Stomach (tissue), 9 donors: ENCODE results near the gene RO60. TPM values are rescaled to one million over a fixed set of nuclear protein-coding genes. Genes with fewer than 3 reads are reported as not detected.

ENCODE experiments used
- DNase-seq, 2 donors: peaks; one replicate each; pipeline versions ENCODE4 v3.0.0 to v3.0.0-alpha.2; 2013 to 2019
- H3K27ac ChIP-seq, 5 donors: fragments of 200-600 bp in 4 of 5; sonication (generic) in 4 of 5; one replicate each; pipeline ENCODE4 v1.5.1; 2013 to 2019; ENCODE audit warnings: mild to moderate bottlenecking in 1 of 5, moderate library complexity in 1 of 5
- H3K27me3 ChIP-seq, 3 donors: fragments of 200-600 bp; sonication (generic); one replicate each; pipeline ENCODE4 v1.5.1; 2017 to 2019; ENCODE audit warnings: mixed run types in 1 of 3
- H3K36me3 ChIP-seq, 4 donors: fragments of 200-600 bp; sonication (generic); 1 replicate in 3 of 4; 2 replicates in 1 of 4; pipeline ENCODE4 v1.5.1; 2016 to 2019
- H3K4me1 ChIP-seq, 4 donors: fragments of 200-600 bp; sonication (generic); one replicate each; pipeline ENCODE4 v1.5.1; 2016 to 2019
- H3K4me3 ChIP-seq, 4 donors: fragments of 200-600 bp; sonication (generic) in 3 of 4; one replicate each; pipeline ENCODE4 v1.5.1; 2016 to 2019; ENCODE audit warnings: mild to moderate bottlenecking in 1 of 4
- H3K9me3 ChIP-seq, 4 donors: fragments of 200-600 bp; sonication (generic); one replicate each; pipeline ENCODE4 v1.5.1; 2016 to 2019
- EP300 ChIP-seq: sonication (generic); formaldehyde crosslinking; IDR thresholded peaks from one replicate; pipeline ENCODE4 v1.6.1; 2017; ENCODE audit warnings: antibody characterized with exemption
- POLR2A ChIP-seq, 4 donors: fragments of 450-650 bp; IDR thresholded peaks; one replicate each; pipeline ENCODE4 v1.6.1; 2016; ENCODE audit warnings: antibody characterized with exemption in 4 of 4, control low read depth in 2 of 4, mild to moderate bottlenecking in 1 of 4, moderate library complexity in 1 of 4
- POLR2AphosphoS5 ChIP-seq, 3 donors: sonication (generic); formaldehyde crosslinking; IDR thresholded peaks; one replicate each; pipeline ENCODE4 v1.6.1; 2016; ENCODE audit warnings: antibody characterized with exemption in 3 of 3
- WGBS, 5 donors: extraction: QIAGEN DNeasy Blood & Tissue Kit in 3 of 5; methylation state at CpG; one replicate each; pipeline versions ENCODE4 v1.1.5 to v1.1.7; 2013 to 2018; 5-methylcytosine and 5-hydroxymethylcytosine counted together
- intact Hi-C: fragments of 100-400 bp; cut with DNase I; formaldehyde crosslinking; loops from one replicate; pipeline ENCODE4 v1.15.1; 2023; ENCODE audit warnings: low total_unique reads
- polyA plus RNA-seq, 3 donors: library from polyadenylated mRNA; stranded (reverse); fragments of 200-250 nt; gene quantifications; one replicate each; pipeline ENCODE4 v1.2.3, GENCODE V29; 2013
- small RNA-seq, 4 donors: library from RNA; depleted of rRNA; stranded (forward); fragments of <200 nt; gene quantifications; one replicate each; pipeline ENCODE3, GENCODE V24; 2016
- total RNA-seq, 5 donors: library from RNA; depleted of rRNA; stranded (reverse); fragments of >200 nt; gene quantifications; one replicate each; pipeline versions ENCODE4 v1.1.0 to v1.2.3, GENCODE V29; 2014 to 2016
- TF ChIP-seq, protein P1 (sequence below), 7 experiments: fragments of 450-650 bp in 4 of 7; fragments of 200-600 bp in 3 of 7; sonication (generic) in 3 of 7; IDR thresholded peaks; one replicate each; pipeline ENCODE4 v1.5.1; 2016 to 2019; ENCODE audit warnings: antibody characterized with exemption in 7 of 7, control low read depth in 2 of 7, mild to moderate bottlenecking in 1 of 7
- donor health status: healthy with polysubstance abuse.
- donor health status: Bipolar disorder and iron deficiency.
- donor health status: healthy.

RO60 gene
- total and polyA plus RNA-seq, 8 donors, result 2.6 to 155 (median 42.5) TPM

DNA sequence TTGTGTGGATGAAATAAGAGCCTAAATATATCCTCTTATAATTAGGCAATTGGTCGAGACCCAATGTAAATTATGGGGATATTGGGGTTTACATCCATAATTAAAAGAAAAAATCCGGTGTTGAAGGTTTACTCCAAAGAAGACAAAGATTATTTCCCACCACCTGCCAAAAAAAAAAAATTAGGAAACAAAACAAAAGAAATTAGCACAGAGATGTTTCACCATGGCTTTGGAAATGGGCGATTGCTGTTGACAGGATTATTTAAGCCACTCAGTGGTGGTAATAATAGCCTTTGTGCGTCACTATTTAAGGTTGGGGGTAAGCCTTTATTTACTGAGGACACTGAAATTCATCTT, 46.4 kb downstream of the RO60 start:
- intact Hi-C loops, result loop anchor here (10.0 kb wide), 1 partner anchor 51 kb away; the partner anchor contains the start of genes RO60 and UCHL5
- peak in 1 of 2 donors; percentile 6 for DNase-seq
- TF ChIP-seq POLR2AphosphoS5 (IDR thresholded peaks at IDR 0.05) (no peak), POLR2A (IDR thresholded peaks at IDR 0.05) (no peak), EP300 (no peak)
- TF ChIP-seq, protein P1, sequence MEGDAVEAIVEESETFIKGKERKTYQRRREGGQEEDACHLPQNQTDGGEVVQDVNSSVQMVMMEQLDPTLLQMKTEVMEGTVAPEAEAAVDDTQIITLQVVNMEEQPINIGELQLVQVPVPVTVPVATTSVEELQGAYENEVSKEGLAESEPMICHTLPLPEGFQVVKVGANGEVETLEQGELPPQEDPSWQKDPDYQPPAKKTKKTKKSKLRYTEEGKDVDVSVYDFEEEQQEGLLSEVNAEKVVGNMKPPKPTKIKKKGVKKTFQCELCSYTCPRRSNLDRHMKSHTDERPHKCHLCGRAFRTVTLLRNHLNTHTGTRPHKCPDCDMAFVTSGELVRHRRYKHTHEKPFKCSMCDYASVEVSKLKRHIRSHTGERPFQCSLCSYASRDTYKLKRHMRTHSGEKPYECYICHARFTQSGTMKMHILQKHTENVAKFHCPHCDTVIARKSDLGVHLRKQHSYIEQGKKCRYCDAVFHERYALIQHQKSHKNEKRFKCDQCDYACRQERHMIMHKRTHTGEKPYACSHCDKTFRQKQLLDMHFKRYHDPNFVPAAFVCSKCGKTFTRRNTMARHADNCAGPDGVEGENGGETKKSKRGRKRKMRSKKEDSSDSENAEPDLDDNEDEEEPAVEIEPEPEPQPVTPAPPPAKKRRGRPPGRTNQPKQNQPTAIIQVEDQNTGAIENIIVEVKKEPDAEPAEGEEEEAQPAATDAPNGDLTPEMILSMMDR (IDR thresholded peaks at IDR 0.05), result no peak
- H3K36me3 ChIP-seq, result peaks cover 0 to 1% (median 0%) of the 10 kb centered on the region in 4 donors
- H3K4me1 ChIP-seq, result peaks cover 5 to 29% (median 21%) of the 10 kb centered on the region in 4 donors
- H3K4me3 ChIP-seq, result peak overlapping the region; percentile 60 to 92 (median 80)
- H3K27ac ChIP-seq, result peak overlapping the region; percentile 87 to 96 (median 94)
- H3K9me3 ChIP-seq, result no peaks in the 10 kb centered on the region
- no peaks in the 10 kb centered on the region for H3K27me3 ChIP-seq
- WGBS, 5 donors, result 34 to 43% (median 38%) methylated on average over 4 of the region's 4 CpGs

DNA sequence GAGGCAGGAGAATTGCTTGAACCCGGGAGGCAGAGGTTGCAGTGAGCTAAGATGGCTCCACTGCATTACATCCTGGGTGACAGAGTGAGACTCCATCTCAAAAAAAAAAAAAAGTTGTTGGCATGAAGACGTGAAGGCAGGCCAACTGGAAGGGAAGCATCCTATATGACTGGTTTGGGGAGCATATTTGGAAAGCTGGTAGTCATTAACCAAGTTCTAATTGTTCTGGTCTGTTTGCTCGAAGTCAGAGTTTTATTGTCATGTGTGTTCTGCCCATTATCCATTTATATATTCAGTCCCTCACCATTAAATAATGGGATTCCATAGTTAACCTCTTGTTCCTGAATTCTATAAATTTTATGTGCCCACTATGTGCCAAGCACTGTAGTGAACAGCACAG, 49.1 kb downstream of the RO60 start:
- 73 to 85% (median 82%) methylated on average over 3 of the region's 3 CpGs for WGBS, 5 donors
- intact Hi-C loops, result loop anchor here (10.0 kb wide), 1 partner anchor 54 kb away; the partner anchor contains the start of genes RO60 and UCHL5

More for the DNA sequence above, 49.1 kb downstream of the RO60 start:
- Histone ChIP-seq H3K27me3 (no peaks in the 10 kb centered on the region), H3K27ac (no peak overlapping the region), H3K4me3 (no peak overlapping the region), H3K9me3 (no peaks in the 10 kb centered on the region), H3K4me1 (peaks cover 9 to 29% (median 17%) of the 10 kb centered on the region in 4 donors), H3K36me3 (no peaks in the 10 kb centered on the region)
- DNase-seq, result no peak
- TF ChIP-seq, protein P1 (IDR thresholded peaks at IDR 0.05), result no peak
- TF ChIP-seq EP300, result no peak
- TF ChIP-seq POLR2AphosphoS5 (IDR thresholded peaks at IDR 0.05), result no peak

Small RNA genes lying within 50 kb of the gene (small RNA-seq; reads per million reads assigned to genes)
- gene SCARNA18B, result 0 reads per million in 4 donors

Other genes starting within 250 kb of the RO60 start
- gene UCHL5, start 252 bp upstream of the RO60 start, total RNA-seq, result 10 to 100 TPM in 4 of 5 donors, 1 to 10 TPM in 1; 8.7 to 69.8 (median 25.9) TPM
- 10 to 100 TPM; 12.7 to 23.8 (median 16.9) TPM for gene UCHL5, start 252 bp upstream of the RO60 start, polyA plus RNA-seq
- 1 to 10 TPM; 1.2 to 6.6 (median 4.3) TPM for gene GLRX2, start 45.8 kb downstream of the RO60 start, total RNA-seq
- gene GLRX2, start 45.8 kb downstream of the RO60 start, polyA plus RNA-seq, result 10 to 100 TPM; 18.0 to 18.7 (median 18.4) TPM
- 10 to 100 TPM in 4 of 5 donors, 1 to 10 TPM in 1; 6.7 to 75.9 (median 29.9) TPM for gene CDC73, start 62.4 kb downstream of the RO60 start, total RNA-seq
- 10 to 100 TPM in 1 of 3 donors, 1 to 10 TPM in 2; 7.1 to 11.9 (median 9.6) TPM for gene CDC73, start 62.4 kb downstream of the RO60 start, polyA plus RNA-seq
- gene B3GALT2, start 127.0 kb downstream of the RO60 start, total RNA-seq, result 1 to 10 TPM in 1 of 5 donors, under 1 TPM in 3, not detected in 1; 0.14 to 3.1 (median 0.51) TPM
- 1 to 10 TPM in 1 of 3 donors, under 1 TPM in 2; 0.13 to 1.4 (median 0.37) TPM for gene B3GALT2, start 127.0 kb downstream of the RO60 start, polyA plus RNA-seq